ENCODE data around the gene VSX1. TPM values are rescaled to one million over a fixed set of nuclear protein-coding genes. Genes with fewer than 3 reads are reported as not detected.

The VSX1 gene
- total RNA-seq, 2 donors from 2014 or later = not detected

- Histone ChIP-seq H3K4me1 (replicated peaks) (peaks cover 11% of the 10 kb centered on the region), H3K4me3 (no peak overlapping the region), H3K9me3 (no peaks in the 10 kb centered on the region), H3K27me3 (replicated peaks; ENCODE audit: insufficient read depth) (peaks cover 43% of the 10 kb centered on the region), H3K27ac (no peak overlapping the region), H3K36me3 (no peaks in the 10 kb centered on the region)
- intact Hi-C loops (cut with DNase I) = no loop called here
- no peak for DNase-seq (ENCODE audit: low spot score)
- 4% methylated on average over 35 of the region's 36 CpGs for WGBS
- TF ChIP-seq POLR2A (IDR thresholded peaks at IDR 0.05) (no peak), POLR2AphosphoS5 (IDR thresholded peaks at IDR 0.05) (no peak), CTCF (IDR thresholded peaks at IDR 0.05) (no peak)
Measured at GRCh38 chr20:25084626-25085187, 2.8 kb upstream of the VSX1 start.

- DNase-seq (ENCODE audit: low spot score) = no peak
- H3K9me3 ChIP-seq = no peaks in the 10 kb centered on the region
- WGBS = 4% methylated on average over 54 of the region's 54 CpGs
- H3K4me1 ChIP-seq (replicated peaks) = peaks cover 11% of the 10 kb centered on the region
- H3K4me3 ChIP-seq = no peak overlapping the region
- intact Hi-C loops (cut with DNase I) = no loop called here
- no peak for TF ChIP-seq POLR2A (IDR thresholded peaks at IDR 0.05)
- no peak for TF ChIP-seq CTCF (IDR thresholded peaks at IDR 0.05)
- TF ChIP-seq POLR2AphosphoS5 (IDR thresholded peaks at IDR 0.05) = no peak
- no peaks in the 10 kb centered on the region for H3K36me3 ChIP-seq
- no peak overlapping the region for H3K27ac ChIP-seq
- peaks cover 43% of the 10 kb centered on the region for H3K27me3 ChIP-seq (replicated peaks; ENCODE audit: insufficient read depth)
Measured at GRCh38 chr20:25083773-25084625, 2.1 kb upstream of the VSX1 start.

- no peaks in the 10 kb centered on the region for H3K9me3 ChIP-seq
- no peak overlapping the region for H3K27ac ChIP-seq
- H3K36me3 ChIP-seq = no peaks in the 10 kb centered on the region
- peaks cover 43% of the 10 kb centered on the region for H3K27me3 ChIP-seq (replicated peaks; ENCODE audit: insufficient read depth)
- peaks cover 11% of the 10 kb centered on the region for H3K4me1 ChIP-seq (replicated peaks)
- WGBS = 7% methylated on average over 43 of the region's 44 CpGs
- intact Hi-C loops (cut with DNase I) = no loop called here
- no peak for DNase-seq (ENCODE audit: low spot score)
- H3K4me3 ChIP-seq = no peak overlapping the region
- TF ChIP-seq POLR2A (IDR thresholded peaks at IDR 0.05) (no peak), CTCF (IDR thresholded peaks at IDR 0.05) (no peak), POLR2AphosphoS5 (IDR thresholded peaks at IDR 0.05) (no peak)
Measured at GRCh38 chr20:25083141-25083772, 1.3 kb upstream of the VSX1 start.

GRCh38 chr20:25082498-25082873, 545 bp upstream of the VSX1 start:
- no peaks in the 10 kb centered on the region for H3K36me3 ChIP-seq
- H3K27ac ChIP-seq = no peak overlapping the region
- TF ChIP-seq POLR2AphosphoS5 (IDR thresholded peaks at IDR 0.05) (no peak), CTCF (IDR thresholded peaks at IDR 0.05) (no peak), POLR2A (IDR thresholded peaks at IDR 0.05) (no peak)
- H3K9me3 ChIP-seq = no peaks in the 10 kb centered on the region
- H3K4me1 ChIP-seq (replicated peaks) = peaks cover 11% of the 10 kb centered on the region
- peaks cover 43% of the 10 kb centered on the region for H3K27me3 ChIP-seq (replicated peaks; ENCODE audit: insufficient read depth)
- intact Hi-C loops (cut with DNase I) = no loop called here
- no peak for DNase-seq (ENCODE audit: low spot score)
- 37% methylated on average over 9 of the region's 9 CpGs for WGBS
- H3K4me3 ChIP-seq = no peak overlapping the region

Data from prostate gland (tissue), 2 donors.